Activated T-cell treated with anti-CD3 and anti-CD28 coated beads, Interleukin-2, amount 50 U/mL, for 72 hours (primary cell): Measurements from ENCODE around the gene CARD18. TPM values are rescaled to one million over a fixed set of nuclear protein-coding genes. Genes with fewer than 3 reads are reported as not detected.
A peak's percentile ranks its signal among the peaks of the same experiment; 100 is the strongest.
"Not testable (repeated sequence)": the region's sequence is repeated elsewhere in the genome, so short reads cannot be mapped to it uniquely, and the experiment has no call there.

Experiments used
- ATAC-seq, 2 donors: fragments of 150-1000 bp; cut with Tn5 transposase; replicated peaks in 1 of 2; 2 replicates each; pipeline ENCODE4 v1.10.0; 2021; ENCODE audit warnings: moderate library complexity in 2 of 2, mild to moderate bottlenecking in 1 of 2
- DNase-seq, 2 donors: peaks; one replicate each; pipeline ENCODE4 v3.0.0; 2021 to 2022; ENCODE audit warnings: mixed read lengths in 1 of 2
- H3K27ac Mint-ChIP-seq: one replicate; pipeline ENCODE4 v1.8.0; 2022; ENCODE audit warnings: mild to moderate bottlenecking, moderate library complexity, mixed read lengths
- H3K27me3 Mint-ChIP-seq: one replicate; pipeline ENCODE4 v1.8.0; 2022; ENCODE audit warnings: low read depth, mixed read lengths
- H3K36me3 Mint-ChIP-seq, 2 donors: one replicate each; pipeline ENCODE4 v1.8.0; 2022; ENCODE audit warnings: mixed read lengths in 2 of 2, mild to moderate bottlenecking in 1 of 2; ENCODE audit not compliant: insufficient read depth in 2 of 2
- H3K4me1 Mint-ChIP-seq: one replicate; pipeline ENCODE4 v1.8.0; 2022; ENCODE audit warnings: low read depth, mixed read lengths
- H3K4me3 Mint-ChIP-seq, 2 donors: one replicate each; pipeline ENCODE4 v1.8.0; 2022; ENCODE audit warnings: mild to moderate bottlenecking in 2 of 2, mixed read lengths in 2 of 2, moderate library complexity in 2 of 2
- H3K9me3 Mint-ChIP-seq, 2 donors: one replicate each; pipeline ENCODE4 v1.8.0; 2022; ENCODE audit warnings: mixed read lengths in 2 of 2
- total RNA-seq, 2 donors: library from RNA; stranded (reverse); gene quantifications; one replicate each; pipeline ENCODE4 v1.2.3, GENCODE V29; 2022

The CARD18 gene
- total RNA-seq, 2 donors from 2014 or later: not detected

GRCh38 chr11:105111145-105111944, 28.2 kb downstream of the CARD18 start:
- H3K36me3 Mint-ChIP-seq: no peaks in the 10 kb centered on the region
- H3K9me3 Mint-ChIP-seq: no peaks in the 10 kb centered on the region
- peaks cover 16% of the 10 kb centered on the region for H3K27me3 Mint-ChIP-seq
- DNase-seq (no peak), ATAC-seq (no peak)
- H3K27ac Mint-ChIP-seq: no peak overlapping the region
- peaks cover 12% of the 10 kb centered on the region for H3K4me1 Mint-ChIP-seq
- no peak overlapping the region for H3K4me3 Mint-ChIP-seq

GRCh38 chr11:105110688-105111030, 28.9 kb downstream of the CARD18 start:
- Mint-ChIP-seq H3K27me3 (peaks cover 16% of the 10 kb centered on the region), H3K36me3 (no peaks in the 10 kb centered on the region), H3K4me1 (peaks cover 12% of the 10 kb centered on the region), H3K27ac (peak overlapping the region; percentile 8), H3K9me3 (no peaks in the 10 kb centered on the region), H3K4me3 (no peak overlapping the region)
- DNase-seq (no peak), ATAC-seq (no peak)

- H3K9me3 Mint-ChIP-seq: peaks cover 0 to 2% of the 10 kb centered on the region in 2 donors
- ATAC-seq: no peak
- H3K27ac Mint-ChIP-seq: no peak overlapping the region
- no peaks in the 10 kb centered on the region for H3K36me3 Mint-ChIP-seq
- peaks cover 16% of the 10 kb centered on the region for H3K27me3 Mint-ChIP-seq
- H3K4me1 Mint-ChIP-seq: peaks cover 12% of the 10 kb centered on the region
- no peak overlapping the region for H3K4me3 Mint-ChIP-seq
- DNase-seq: no peak
Measured at GRCh38 chr11:105109855-105110687, 29.5 kb downstream of the CARD18 start.

GRCh38 chr11:105109321-105109720, 30.2 kb downstream of the CARD18 start:
- no peak overlapping the region for H3K4me3 Mint-ChIP-seq
- peaks cover 16% of the 10 kb centered on the region for H3K27me3 Mint-ChIP-seq
- no peak for ATAC-seq
- peaks cover 0 to 2% of the 10 kb centered on the region in 2 donors for H3K9me3 Mint-ChIP-seq
- H3K4me1 Mint-ChIP-seq: peaks cover 12% of the 10 kb centered on the region
- DNase-seq: no peak
- H3K36me3 Mint-ChIP-seq: peaks cover 0 to under 1% of the 10 kb centered on the region in 2 donors
- no peak overlapping the region for H3K27ac Mint-ChIP-seq

GRCh38 chr11:105108247-105108646, 31.3 kb downstream of the CARD18 start:
- peaks cover 12% of the 10 kb centered on the region for H3K4me1 Mint-ChIP-seq
- no peak for DNase-seq
- peaks cover 0 to 1% of the 10 kb centered on the region in 2 donors for H3K36me3 Mint-ChIP-seq
- no peak for ATAC-seq
- H3K27me3 Mint-ChIP-seq: peaks cover 16% of the 10 kb centered on the region
- H3K4me3 Mint-ChIP-seq: no peak overlapping the region
- H3K27ac Mint-ChIP-seq: no peak overlapping the region
- peaks cover 0 to 2% of the 10 kb centered on the region in 2 donors for H3K9me3 Mint-ChIP-seq

- H3K27ac Mint-ChIP-seq, H3K9me3 Mint-ChIP-seq, H3K36me3 Mint-ChIP-seq: not testable (repeated sequence)
- H3K27me3 Mint-ChIP-seq: peaks cover 16% of the 10 kb centered on the region
- DNase-seq (peak; percentile 7 to 20), ATAC-seq (peak; percentile 74 to 85)
- peaks cover 12% of the 10 kb centered on the region for H3K4me1 Mint-ChIP-seq
- H3K4me3 Mint-ChIP-seq: peak overlapping the region; percentile 57 to 78
Measured at GRCh38 chr11:105107226-105107825, 32.2 kb downstream of the CARD18 start.

- H3K4me3 Mint-ChIP-seq: no peak overlapping the region
- no peak for ATAC-seq
- peaks cover 16% of the 10 kb centered on the region for H3K27me3 Mint-ChIP-seq
Measured at GRCh38 chr11:105106140-105106539, 33.4 kb downstream of the CARD18 start.

GRCh38 chr11:105104292-105104691, 35.3 kb downstream of the CARD18 start:
- H3K4me3 Mint-ChIP-seq: no peak overlapping the region
- H3K36me3 Mint-ChIP-seq: peaks cover 0 to 1% of the 10 kb centered on the region in 2 donors
- peaks cover 2% of the 10 kb centered on the region for H3K27me3 Mint-ChIP-seq
- no peak overlapping the region for H3K27ac Mint-ChIP-seq
- peaks cover 0 to 2% of the 10 kb centered on the region in 2 donors for H3K9me3 Mint-ChIP-seq
- DNase-seq (no peak), ATAC-seq (no peak)
- peaks cover 30% of the 10 kb centered on the region for H3K4me1 Mint-ChIP-seq

More at GRCh38 chr11:105106140-105106539, 33.4 kb downstream of the CARD18 start:
- no peak for DNase-seq
- Mint-ChIP-seq H3K36me3 (peaks cover 0 to 1% of the 10 kb centered on the region in 2 donors), H3K27ac (no peak overlapping the region), H3K9me3 (peaks cover 0 to 2% of the 10 kb centered on the region in 2 donors), H3K4me1 (peaks cover 17% of the 10 kb centered on the region)

- Mint-ChIP-seq H3K36me3 (peaks cover 0 to 1% of the 10 kb centered on the region in 2 donors), H3K9me3 (peaks cover 0 to 2% of the 10 kb centered on the region in 2 donors), H3K27me3 (no peaks in the 10 kb centered on the region), H3K27ac (no peak overlapping the region), H3K4me3 (no peak overlapping the region), H3K4me1 (peaks cover 30% of the 10 kb centered on the region)
- DNase-seq: no peak
- no peak for ATAC-seq
Measured at GRCh38 chr11:105103336-105103735, 36.2 kb downstream of the CARD18 start.

- H3K27me3 Mint-ChIP-seq, DNase-seq, ATAC-seq, H3K36me3 Mint-ChIP-seq, H3K4me3 Mint-ChIP-seq, H3K27ac Mint-ChIP-seq, H3K9me3 Mint-ChIP-seq: not testable (repeated sequence)
- peaks cover 25% of the 10 kb centered on the region for H3K4me1 Mint-ChIP-seq
Measured at GRCh38 chr11:105102079-105102581, 37.4 kb downstream of the CARD18 start.

- no peak for DNase-seq
- Mint-ChIP-seq H3K27ac (peak overlapping the region; percentile 35), H3K9me3 (peaks cover 0 to 2% of the 10 kb centered on the region in 2 donors), H3K36me3 (peaks cover 0 to 1% of the 10 kb centered on the region in 2 donors), H3K4me1 (peaks cover 24% of the 10 kb centered on the region), H3K4me3 (peak overlapping the region; percentile 18 to 62), H3K27me3 (no peaks in the 10 kb centered on the region)
- ATAC-seq: peak in 1 of 2 donors; percentile 54
Measured at GRCh38 chr11:105100981-105101630, 38.5 kb downstream of the CARD18 start.

GRCh38 chr11:105100206-105100605, 39.4 kb downstream of the CARD18 start:
- Mint-ChIP-seq H3K9me3 (peaks cover 0 to under 1% of the 10 kb centered on the region in 2 donors), H3K27ac (peak overlapping the region; percentile 4), H3K27me3 (no peaks in the 10 kb centered on the region), H3K4me1 (peaks cover 24% of the 10 kb centered on the region), H3K36me3 (peaks cover 0 to 1% of the 10 kb centered on the region in 2 donors), H3K4me3 (peak overlapping the region; percentile 18 to 62)
- peak; percentile 84 to 89 for ATAC-seq
- DNase-seq: peak; percentile 12 to 14
